GM21447 (cell line): Measurements from ENCODE around the gene NEDD4L.

Experiments used
- ATAC-seq: cut with Tn5 transposase; IDR thresholded peaks from one replicate; pipeline ENCODE4 v1.9.1; 2021; ENCODE audit not compliant: unreplicated experiment

NEDD4L gene

DNA sequence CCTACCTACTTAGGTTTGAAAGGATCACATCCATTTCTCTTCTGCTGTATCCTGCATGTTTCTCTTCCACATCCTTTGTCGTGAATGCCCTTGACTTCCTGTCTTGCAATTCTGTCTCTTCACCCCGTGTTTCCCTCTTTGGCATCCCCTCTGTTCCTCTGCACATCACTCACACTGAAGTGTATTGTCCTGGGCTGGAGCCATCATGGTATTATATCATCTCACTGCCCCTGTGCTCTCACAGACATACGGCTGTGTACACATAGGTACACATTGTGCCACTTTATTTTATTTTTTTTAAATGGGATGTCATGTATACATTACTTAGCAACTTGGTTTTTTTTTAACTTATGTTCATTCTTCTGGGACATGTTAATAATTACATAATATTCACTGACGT lies 293.3 kb downstream of the NEDD4L start:
- no peak for ATAC-seq

DNA sequence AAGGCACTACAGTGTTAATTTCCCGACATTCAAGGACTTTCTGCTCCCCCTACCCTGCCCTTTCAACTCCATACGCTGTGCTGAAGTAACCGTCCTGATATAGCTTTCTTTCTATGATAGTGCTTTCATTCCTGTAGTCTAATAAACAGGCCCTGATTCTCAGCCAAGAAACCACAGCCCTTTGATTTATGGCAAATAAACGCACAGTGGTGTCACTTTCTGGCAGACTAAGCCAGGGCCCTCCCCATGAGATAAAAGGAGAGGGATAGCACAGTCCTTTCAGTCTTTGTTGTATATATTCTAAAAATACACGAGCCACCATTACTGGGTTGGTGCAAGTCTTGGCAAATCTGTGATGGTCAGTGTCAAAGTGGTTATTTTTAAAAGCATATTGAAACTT lies 293.7 kb downstream of the NEDD4L start:
- ATAC-seq, result no peak

DNA sequence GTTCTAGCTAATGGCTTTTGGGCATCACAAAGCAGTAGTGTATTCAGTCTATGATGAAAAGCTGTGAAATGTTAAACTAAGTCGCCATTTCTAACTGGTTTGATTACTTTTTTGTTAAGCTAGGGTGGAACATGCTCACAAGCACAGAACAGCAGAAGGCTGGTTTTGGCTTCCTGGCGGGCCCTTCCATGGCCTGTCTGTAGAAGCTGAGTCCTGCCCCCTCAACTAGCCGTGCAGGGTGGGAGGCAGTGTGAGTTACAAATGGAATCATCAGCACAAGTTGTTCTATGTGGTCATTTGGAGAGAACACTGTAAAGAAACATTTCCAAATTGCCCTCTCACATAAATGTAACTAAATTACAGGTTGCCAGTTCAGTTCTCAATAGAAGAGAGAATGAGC lies 294.1 kb downstream of the NEDD4L start:
- no peak for ATAC-seq

DNA sequence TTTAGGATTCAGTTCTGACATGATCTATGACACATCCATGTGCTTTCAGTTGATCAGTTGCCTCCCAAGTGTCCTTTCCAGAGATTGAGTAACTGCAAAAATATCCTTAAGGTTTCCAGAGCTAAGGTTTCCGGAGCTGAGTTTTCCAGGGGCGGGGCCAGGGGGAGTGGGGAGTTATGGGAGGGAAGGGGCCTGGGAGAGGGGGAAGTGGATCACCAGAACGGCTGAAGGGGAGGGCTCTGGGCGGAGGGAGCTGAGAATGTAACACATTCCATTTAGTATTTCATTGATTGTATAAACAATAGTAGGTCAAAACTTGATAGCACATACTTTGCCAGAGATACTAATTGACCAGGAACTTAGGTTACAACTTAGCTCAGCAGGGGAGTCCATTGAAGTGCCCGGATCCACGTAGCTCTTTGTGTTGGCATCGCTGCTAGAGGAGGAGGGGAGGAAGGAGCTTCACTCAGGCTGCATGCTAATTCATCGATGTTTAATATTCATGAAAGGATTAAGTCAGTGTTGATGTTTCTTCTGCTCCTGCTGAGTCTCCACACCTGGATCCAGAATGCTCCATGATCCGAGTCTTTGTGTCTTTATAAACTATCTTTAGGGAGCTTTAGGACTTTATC lies 295.1 kb downstream of the NEDD4L start:
- ATAC-seq, result no peak

DNA sequence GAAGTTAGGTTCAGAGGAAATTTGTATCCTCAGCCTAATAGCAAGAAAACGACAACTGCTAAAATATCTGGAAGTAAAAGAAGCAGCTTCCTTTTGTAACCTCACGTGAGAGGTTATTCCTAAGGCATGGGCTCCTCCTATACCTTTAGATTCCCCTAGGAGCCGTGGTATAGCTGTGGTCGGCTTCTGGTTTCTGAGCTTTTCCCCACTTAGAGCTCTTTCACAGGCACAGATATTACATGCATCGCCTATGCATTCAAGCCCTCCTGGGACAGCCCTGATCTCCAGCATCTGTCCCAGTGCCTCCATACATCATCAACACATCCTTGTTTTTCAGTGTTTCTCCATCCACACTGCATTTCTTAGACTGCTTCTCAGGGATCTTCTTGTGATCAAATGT lies 295.9 kb downstream of the NEDD4L start:
- no peak for ATAC-seq

DNA sequence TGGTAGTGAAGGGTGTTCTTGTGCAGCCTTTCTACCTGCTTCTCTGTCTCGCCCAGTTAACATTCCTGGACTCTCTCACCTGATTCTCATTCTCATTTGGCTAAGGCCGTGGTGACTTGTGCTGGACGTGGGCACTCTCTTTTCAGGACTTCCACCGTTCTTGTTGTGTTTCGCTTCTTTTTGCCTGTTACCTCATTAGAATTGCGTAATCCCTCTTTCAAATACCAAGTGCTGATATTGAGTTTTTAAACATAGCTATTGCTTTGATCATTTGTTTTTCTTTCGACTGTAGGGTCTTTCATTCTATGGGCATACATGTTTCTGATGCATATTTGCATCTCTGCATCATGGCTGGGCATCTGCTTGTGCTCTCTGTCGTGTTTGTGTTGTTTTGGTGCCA lies 297.9 kb downstream of the NEDD4L start:
- ATAC-seq, result no peak

DNA sequence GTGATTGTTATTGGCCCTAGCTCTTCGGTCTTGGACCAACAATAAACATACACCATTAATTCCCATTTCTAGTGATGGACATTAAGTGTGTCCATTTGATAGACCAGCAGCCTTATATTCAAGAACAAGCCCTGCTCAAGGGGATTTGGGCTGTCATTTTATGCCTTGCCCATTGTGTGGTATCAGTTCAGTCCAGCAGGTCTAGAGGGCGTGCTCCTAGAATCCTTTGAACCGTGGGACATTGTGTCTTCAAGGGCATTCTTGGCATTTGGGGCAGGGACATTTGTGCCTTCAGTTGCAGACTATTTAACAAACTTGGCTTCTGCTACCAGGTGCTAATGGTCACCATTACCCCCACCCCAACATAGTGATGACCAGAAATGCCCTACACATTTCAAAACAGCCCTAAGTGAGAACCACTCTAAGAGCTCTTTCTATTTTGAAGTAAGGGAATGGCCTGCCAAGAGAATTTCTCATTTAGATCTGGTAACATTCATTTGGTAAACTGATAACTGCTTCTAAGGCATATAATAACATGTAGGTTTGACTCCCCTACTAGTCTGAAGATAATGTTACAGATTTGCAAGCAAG lies 300.1 kb downstream of the NEDD4L start:
- no peak for ATAC-seq

DNA sequence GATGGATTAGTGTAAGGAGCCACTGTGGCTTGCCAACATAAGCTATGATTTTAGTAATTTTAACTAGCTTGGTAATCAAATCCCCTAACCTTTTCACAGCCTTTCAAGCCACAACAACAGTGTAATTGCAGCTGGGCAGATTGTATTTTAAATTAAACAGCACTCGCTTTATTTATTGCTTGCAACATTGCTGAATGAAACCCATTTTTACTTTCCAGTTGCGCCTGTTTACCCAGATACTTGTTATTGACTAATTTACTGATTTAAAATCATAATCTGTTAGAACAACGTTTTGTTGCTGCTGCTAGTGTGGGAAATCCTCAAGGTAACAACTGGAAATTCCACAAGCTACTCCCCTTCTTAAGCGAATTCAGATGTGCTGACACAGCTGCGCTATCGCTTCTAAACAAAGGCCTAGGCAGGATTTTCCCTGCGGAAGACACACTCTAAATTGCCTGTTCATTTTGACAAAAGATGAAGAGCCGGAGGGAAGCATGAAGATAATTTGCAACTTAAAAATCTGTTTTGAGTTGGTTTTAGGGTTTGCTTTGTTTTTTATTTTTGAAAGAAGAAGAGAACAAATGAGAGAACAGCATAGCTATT lies 300.9 kb downstream of the NEDD4L start:
- no peak for ATAC-seq

DNA sequence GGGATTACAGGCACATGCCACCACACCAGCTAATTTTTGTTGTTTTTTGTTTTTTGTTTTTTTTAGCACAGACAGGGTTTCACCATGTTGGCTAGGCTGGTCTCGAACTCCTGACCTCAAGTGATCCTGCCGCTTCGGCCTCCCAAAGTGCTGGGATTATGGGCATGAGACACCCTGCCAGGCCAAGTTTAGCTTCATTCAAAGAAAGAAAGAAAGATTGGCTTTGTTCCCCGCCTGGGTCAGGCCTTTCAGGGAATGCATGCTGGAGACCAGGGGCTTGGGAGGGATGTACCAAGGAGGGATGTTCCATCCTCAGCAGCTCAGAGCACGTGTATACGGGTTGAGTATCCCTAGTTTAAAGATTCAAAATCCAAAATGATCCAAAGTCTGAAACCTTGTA lies 301.8 kb downstream of the NEDD4L start:
- no peak for ATAC-seq

DNA sequence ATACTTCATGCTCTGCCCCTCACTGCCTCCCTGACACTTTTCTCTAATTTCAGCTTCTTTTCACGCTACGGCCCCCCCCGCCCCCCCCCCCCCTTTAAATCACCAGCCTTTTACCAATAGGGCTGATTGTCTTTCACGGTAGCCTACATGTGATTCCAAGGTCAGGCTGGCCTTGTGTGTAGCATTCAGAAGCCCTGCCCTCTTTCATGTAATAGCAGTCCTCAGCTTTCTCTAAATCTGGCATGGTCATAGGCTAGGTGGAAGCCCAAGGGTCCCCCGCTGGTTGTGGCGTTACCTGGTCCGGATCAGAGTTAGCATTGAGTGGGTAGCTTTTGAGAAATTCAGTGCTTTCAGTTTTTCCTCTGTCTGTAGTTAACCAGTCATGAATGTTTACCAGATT lies 303.1 kb downstream of the NEDD4L start:
- no peak for ATAC-seq

DNA sequence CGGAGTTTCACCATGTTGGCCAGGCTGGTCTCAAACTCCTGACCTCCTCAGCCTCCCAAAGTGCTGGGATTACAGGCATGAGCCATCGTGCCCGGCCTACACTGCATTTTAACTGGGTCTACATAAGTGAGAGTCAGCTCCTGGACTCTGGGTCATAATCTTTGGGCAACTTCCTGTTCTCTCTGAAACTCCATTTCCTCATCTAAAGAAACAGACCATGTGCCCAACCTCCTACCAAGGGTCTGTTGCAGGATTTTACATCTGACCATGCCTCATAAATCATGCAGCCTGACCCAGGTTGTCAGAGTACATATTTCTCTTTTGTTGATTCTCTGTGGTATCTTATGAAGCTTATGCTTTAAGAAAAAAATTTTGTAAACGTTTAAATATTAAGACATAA lies 304.5 kb downstream of the NEDD4L start:
- ATAC-seq, result no peak

DNA sequence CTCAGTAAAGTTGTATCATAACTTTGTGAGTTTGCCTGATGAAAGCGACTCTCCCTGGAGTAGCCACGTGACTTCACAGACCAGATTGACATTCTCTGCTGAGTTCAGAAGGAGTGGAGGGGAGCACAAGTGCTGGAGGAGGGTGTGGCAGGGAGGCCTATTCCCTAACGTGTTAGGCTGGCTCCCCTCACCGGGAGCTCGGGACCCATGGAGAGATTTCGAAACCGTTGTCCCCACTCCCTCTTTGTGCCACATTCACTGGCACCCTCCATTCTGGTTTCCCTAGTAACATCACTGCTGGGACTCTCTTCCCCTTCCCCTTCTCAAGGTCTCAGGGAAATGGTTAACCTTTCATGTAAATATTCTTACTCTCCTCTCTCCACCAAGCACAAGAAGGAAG lies 304.9 kb downstream of the NEDD4L start:
- ATAC-seq, result no peak

DNA sequence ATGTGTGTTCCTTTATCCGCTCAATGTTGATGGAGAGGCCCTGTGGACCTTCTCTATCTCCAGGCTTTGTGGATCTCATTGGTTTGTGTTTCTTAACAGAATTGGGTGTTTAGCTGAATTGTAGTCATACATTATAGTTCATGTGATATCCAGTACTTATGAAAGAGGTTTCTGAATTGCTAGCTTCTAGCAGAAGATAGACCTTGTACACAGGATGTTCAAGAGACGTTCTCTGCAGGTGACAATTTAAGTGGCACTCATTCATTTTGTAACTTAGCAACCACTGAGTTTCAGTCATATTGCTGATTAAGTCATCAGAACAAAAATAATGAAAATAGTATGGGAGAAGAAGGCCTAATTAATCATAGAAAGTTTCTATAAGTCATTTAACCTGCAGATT lies 305.6 kb downstream of the NEDD4L start:
- no peak for ATAC-seq

DNA sequence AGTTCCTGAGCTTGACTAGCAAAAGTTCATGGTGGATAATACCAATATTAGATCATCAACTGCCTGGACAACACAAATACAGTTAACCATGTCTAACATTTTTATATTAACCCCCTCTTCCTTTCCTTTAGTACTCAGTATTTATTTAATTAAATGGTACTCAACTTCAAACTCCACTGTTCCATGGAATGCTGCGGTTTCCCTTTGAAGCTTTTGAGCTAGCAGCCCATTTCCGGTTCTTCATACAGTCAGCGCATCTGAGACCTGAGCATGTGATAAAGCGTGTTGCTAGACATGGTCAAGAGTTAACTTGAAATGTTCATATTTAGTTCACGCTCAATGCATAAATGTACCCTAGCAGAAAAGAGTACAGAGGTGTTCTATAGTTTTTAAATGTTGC lies 306.5 kb downstream of the NEDD4L start:
- ATAC-seq, result no peak

DNA sequence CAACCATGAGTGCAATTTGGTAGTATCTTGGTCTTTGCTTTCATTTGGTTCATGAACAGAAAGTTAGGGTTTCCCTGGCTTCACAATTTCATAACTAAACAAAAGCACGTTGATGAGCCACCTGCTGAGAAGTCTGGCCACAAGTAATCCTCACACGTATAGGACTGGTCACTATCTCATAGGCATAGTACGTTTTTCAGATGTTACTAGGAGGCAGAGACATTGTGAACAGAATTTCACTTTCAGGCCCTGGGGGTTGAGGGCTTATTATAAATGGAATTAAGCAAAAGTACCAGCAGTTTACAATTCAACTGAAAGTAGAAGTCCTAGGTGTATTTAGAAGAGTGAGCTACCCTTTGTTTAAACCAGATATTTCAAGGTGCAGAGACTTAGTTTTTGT lies 307.8 kb downstream of the NEDD4L start:
- ATAC-seq, result no peak

DNA sequence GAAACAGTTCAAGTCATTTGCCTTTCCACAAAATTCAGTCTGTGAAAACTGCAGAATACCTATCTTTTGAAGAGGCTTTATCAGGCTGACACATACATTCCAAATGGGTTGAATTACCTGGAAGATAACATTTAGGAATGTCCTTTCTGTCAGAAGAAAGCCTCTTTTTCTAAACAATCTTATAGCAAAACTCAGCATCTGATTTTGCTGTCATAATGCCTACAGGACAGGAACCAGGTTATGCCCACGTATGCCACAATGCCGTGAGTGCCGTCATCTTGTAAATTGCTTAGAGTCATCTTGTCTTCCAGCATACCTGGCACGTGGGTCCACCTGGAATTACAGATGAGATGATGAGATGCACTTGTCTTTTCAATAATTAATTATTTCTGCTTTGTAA lies 309.6 kb downstream of the NEDD4L start:
- ATAC-seq, result no peak

DNA sequence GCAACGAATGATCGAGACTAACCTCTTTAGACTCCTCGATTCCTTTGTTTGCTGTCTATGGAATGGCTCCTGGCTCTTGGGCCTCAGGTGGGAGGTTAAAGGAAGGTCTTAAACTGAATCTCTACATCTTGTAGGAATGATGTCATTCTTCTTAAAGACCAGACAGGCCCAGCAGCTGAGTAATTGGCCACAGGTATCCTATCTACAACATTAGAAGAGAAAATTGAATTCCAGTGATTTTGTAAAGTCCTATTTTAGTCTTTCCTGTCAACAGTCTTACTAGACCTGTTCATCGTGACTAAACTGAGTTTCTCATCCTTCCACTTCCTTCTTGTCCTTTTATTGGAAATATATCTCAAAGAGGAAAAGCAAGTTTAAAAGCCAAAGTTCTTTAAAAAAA lies 310.0 kb downstream of the NEDD4L start:
- ATAC-seq, result no peak

DNA sequence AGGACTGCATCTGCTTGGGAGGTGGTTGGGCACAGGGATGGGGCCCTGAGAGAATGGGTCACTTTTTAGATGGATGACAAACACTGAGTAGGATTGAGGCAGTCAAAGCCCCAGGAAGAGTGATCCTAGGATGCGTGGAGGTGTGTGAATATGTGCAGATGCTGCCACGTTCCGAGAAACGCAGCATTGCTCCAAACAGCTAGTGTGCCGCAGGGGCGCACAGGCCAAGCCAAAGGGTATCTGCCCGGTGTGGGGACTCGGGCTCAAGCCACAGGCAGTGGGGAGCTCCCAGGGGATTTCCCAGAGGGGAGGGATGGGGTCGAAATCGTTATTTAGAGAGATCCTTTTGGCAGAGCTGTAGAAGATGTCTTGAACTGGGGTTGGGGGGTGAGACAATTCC lies 310.8 kb downstream of the NEDD4L start:
- ATAC-seq, result no peak

DNA sequence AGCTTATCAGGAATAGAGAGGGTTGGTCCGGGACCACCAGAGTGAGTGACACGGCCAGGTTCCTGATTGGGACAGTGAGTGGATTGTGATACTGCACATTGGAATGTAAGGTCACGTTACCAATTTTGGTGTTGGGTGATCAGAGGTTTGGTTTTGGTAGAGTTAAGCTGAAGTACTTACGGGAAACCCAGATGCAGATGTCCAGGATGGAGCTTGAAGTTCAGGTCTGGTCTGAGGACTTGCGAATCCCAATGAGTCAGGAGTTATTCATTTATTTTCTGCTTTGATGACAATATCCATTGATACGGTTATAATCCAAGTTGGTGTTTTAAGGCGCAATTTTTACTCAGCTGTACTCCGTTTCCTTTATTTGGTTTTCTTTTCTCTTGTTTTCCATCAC lies 311.2 kb downstream of the NEDD4L start:
- ATAC-seq, result no peak

DNA sequence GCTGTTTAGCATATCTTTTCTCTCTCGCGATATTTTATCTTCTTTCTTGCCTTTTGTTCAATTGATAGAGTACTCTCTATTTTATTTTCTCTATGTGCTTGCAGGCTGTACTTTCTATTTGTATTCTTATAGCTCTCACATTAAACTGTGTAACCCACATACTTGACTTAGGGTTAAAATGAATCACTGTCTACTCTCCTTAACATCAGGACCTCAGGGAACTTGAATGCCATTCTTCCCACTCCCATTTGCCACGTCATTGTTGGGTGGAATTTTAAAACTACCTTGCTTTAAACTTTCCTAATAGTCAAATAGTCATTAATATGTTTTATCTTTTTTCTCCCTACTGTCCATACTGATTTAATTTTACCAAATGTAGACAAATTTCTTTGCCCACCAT lies 315.2 kb downstream of the NEDD4L start:
- no peak for ATAC-seq

DNA sequence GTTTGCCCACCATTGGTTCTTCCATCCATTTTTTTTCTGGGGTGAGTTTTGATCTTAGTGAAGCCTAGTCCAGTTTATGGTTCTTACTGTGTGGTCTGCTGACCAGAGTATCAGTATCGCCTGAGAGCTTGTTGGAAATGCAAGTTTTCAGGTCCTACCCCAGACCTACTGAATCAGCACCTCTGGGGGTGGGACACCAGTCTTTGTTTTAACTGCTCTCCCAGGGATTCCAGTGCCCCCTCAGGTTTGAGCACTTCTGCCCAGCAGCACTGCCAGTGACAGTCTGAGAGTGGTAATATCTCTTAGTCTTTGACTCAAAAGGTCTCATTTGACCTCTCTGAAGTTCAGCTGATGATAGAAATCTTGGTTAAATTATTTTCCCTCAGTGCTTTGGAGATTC lies 315.6 kb downstream of the NEDD4L start:
- no peak for ATAC-seq

DNA sequence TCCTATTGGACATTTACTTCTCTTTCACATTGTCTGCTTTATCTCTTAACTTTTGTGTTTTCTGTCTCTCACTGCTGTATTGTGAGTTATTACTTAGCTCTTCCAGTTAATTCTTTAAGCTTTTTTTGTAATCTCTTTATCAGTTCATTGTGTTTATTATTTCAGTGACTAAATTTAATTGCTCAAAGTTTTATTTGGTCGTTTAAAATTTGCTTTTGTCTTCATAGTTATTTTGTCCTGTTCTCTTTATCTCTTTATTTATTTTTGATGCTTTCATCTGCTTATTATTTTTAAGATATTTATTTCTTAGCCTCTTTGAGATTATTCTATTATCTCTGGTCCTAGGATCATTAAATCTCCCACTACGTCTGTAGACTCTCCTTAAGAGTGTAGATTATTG lies 316.3 kb downstream of the NEDD4L start:
- no peak for ATAC-seq

DNA sequence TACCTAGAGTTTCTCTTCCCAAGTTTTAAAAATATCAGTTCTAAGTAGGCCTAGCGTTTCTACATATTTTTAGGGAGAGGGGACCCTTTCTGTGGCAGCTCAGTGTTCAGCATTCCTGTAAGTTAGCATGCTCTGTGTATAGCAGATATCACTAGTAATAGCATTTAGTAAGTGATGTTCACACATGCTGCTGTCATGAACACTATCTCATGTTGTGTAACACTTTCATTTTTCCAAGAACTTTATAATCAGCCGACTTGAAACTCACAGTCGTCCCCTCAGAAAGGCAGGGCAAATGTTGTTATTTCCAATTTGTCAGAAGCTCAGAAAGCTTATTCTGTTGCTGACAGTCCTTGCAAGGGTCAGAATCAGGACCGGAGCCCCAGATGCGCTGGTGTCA lies 317.2 kb downstream of the NEDD4L start:
- ATAC-seq, result no peak
